K562 (cell line): Measurements from ENCODE around the gene ING5. TPM values are rescaled to one million over a fixed set of nuclear protein-coding genes. Genes with fewer than 3 reads are reported as not detected.
A peak's percentile ranks its signal among the peaks of the same experiment; 100 is the strongest.

Experiments
- BDP1 ChIP-seq: IDR thresholded peaks from 3 replicates; pipeline ENCODE4 v1.6.1; 2011; ENCODE audit not compliant: insufficient read length, insufficient read depth
- CBX1 ChIP-seq: sonication (generic); IDR thresholded peaks from 2 replicates; pipeline ENCODE4 v1.6.1; 2016; ENCODE audit warnings: antibody characterized with exemption, low read depth, mild to moderate bottlenecking
- CHCHD3 ChIP-seq: fragments of 250-450 bp; sonication (Bioruptor Pico); IDR thresholded peaks from 2 replicates; pipeline ENCODE4 v2.1.2; 2022; ENCODE audit warnings: mild to moderate bottlenecking
- CHD4 ChIP-seq: fragments of 200-600 bp; sonication (generic); IDR thresholded peaks from 3 replicates; pipeline ENCODE4 v1.6.1; 2012; ENCODE audit warnings: low read depth, mild to moderate bottlenecking, mixed read lengths, low read length, inconsistent platforms; ENCODE audit not compliant: insufficient read depth, insufficient replicate concordance, poor library complexity, severe bottlenecking
- ESRRB ChIP-seq: fragments of 250-450 bp; sonication (Bioruptor Pico); IDR thresholded peaks from 2 replicates; pipeline ENCODE4 v1.5.0; 2020; ENCODE audit warnings: mild to moderate bottlenecking, moderate library complexity, borderline replicate concordance
- GTF2E2 ChIP-seq: fragments of 200-800 bp; sonication (Bioruptor generic); IDR thresholded peaks from 2 replicates; pipeline ENCODE4 v1.6.1; 2016; ENCODE audit warnings: missing genetic modification characterization, missing compliant biosample characterization
- GTF2F1 ChIP-seq: IDR thresholded peaks from 2 replicates; pipeline ENCODE4 v1.6.1; 2011; ENCODE audit warnings: low read depth, low read length, improper control_type of control experiment
- HDAC1 ChIP-seq, 2 experiments: fragments of 450-650 bp; IDR thresholded peaks; 2 replicates each; pipeline ENCODE4 v1.6.1; 2016 to 2017; ENCODE audit warnings: inconsistent platforms in 1 of 2, mild to moderate bottlenecking in 1 of 2, moderate library complexity in 1 of 2
- KDM4B ChIP-seq, 2 experiments: fragments of 450-650 bp in 1 of 2; sonication (generic) in 1 of 2; IDR thresholded peaks; 2 replicates each; pipeline ENCODE4 v1.6.1; 2016 to 2017; ENCODE audit warnings: borderline replicate concordance in 2 of 2, antibody characterized with exemption in 1 of 2, low read depth in 1 of 2, mild to moderate bottlenecking in 1 of 2
- NFE2L1 ChIP-seq: fragments of 450-650 bp; IDR thresholded peaks from 2 replicates; pipeline ENCODE4 v1.6.1; 2016; ENCODE audit warnings: missing genetic modification characterization, low read depth, mild to moderate bottlenecking, missing compliant biosample characterization, moderate library complexity, borderline replicate concordance
- NFXL1 ChIP-seq: fragments of 450-650 bp; formaldehyde crosslinking; IDR thresholded peaks from 2 replicates; pipeline ENCODE4 v1.4.0; 2021; ENCODE audit warnings: mild to moderate bottlenecking
- PHB ChIP-seq: fragments of 250-450 bp; sonication (Bioruptor Pico); IDR thresholded peaks from 2 replicates; pipeline ENCODE4 v1.5.0; 2021
- POLR2A ChIP-seq: fragments of 450-650 bp; conservative IDR thresholded peaks from 2 replicates; pipeline ENCODE4 v1.6.1; 2016
- POU5F1 ChIP-seq: fragments of 150-350 bp; IDR thresholded peaks from 2 replicates; pipeline ENCODE4 v1.6.1; 2014; ENCODE audit warnings: borderline replicate concordance, low read length, low read depth, mild to moderate bottlenecking; ENCODE audit not compliant: partially characterized antibody
- PTRF ChIP-seq: fragments of 450-650 bp; IDR thresholded peaks from 2 replicates; pipeline ENCODE4 v1.6.1; 2016; ENCODE audit warnings: mild to moderate bottlenecking, missing genetic modification characterization, missing compliant biosample characterization
- SIN3A ChIP-seq, 2 experiments: fragments of 150-350 bp in 1 of 2; IDR thresholded peaks; 2 replicates each; pipeline ENCODE4 v1.6.1; 2011 to 2016; ENCODE audit warnings: borderline replicate concordance in 2 of 2, low read depth in 2 of 2, low read length in 2 of 2, mild to moderate bottlenecking in 2 of 2, moderate library complexity in 2 of 2; ENCODE audit not compliant: control insufficient read depth in 1 of 2
- SMARCB1 ChIP-seq: IDR thresholded peaks from 2 replicates; pipeline ENCODE4 v1.6.1; 2011; ENCODE audit warnings: improper control_type of control experiment, low read depth; ENCODE audit not compliant: insufficient read length
- SP1 ChIP-seq: sonication (generic); formaldehyde crosslinking; IDR thresholded peaks from 2 replicates; pipeline ENCODE4 v1.8.1; 2022; ENCODE audit warnings: mild to moderate bottlenecking, missing genetic modification reagents
- SRSF1 ChIP-seq: fragments of 200-400 bp; formaldehyde crosslinking; IDR thresholded peaks from 2 replicates; pipeline ENCODE4 v1.6.1; 2017; ENCODE audit warnings: mild to moderate bottlenecking, low read depth, low read length, moderate library complexity
- TCFL5 ChIP-seq: fragments of 250-450 bp; sonication (Bioruptor Pico); conservative IDR thresholded peaks from 2 replicates; pipeline ENCODE4 v1.6.1; 2021; ENCODE audit warnings: mild to moderate bottlenecking, moderate library complexity, matching md5 sums
- ZNF668 ChIP-seq: fragments of 250-450 bp; sonication (Bioruptor Pico); IDR thresholded peaks from 2 replicates; pipeline ENCODE4 v1.8.0; 2022; ENCODE audit warnings: mild to moderate bottlenecking, inconsistent platforms
- ZNF77 ChIP-seq: fragments of 250-450 bp; sonication (Bioruptor Pico); IDR thresholded peaks from 2 replicates; pipeline ENCODE4 v1.5.0; 2020
- ZNF79 ChIP-seq: fragments of 250-450 bp; sonication (Bioruptor Pico); IDR thresholded peaks from 2 replicates; pipeline ENCODE4 v1.4.0; 2020; ENCODE audit warnings: low read depth, mild to moderate bottlenecking, moderate library complexity
- polyA plus RNA-seq, 8 experiments: library from polyadenylated mRNA; depleted of rRNA in 4 of 8; stranded (reverse) in 5 of 8; unstranded in 3 of 8; fragments of >200 nt; fragmentation: Nextera tagmentation in 2 of 8; fragmentation: Illumina TruSeq in 1 of 8; extraction: Ambion mirVana in 2 of 8; extraction: Trizol in 1 of 8; gene quantifications; 2 replicates each; pipeline versions ENCODE4 v1.2.1 to v1.2.3, GENCODE V29; 2011 to 2014; ENCODE audit warnings: inconsistent platforms in 1 of 8, missing spikeins in 1 of 8
- total RNA-seq, 7 experiments: library from RNA; depleted of rRNA in 6 of 7; stranded (reverse); fragments of >200 nt in 6 of 7; fragmentation: Illumina TruSeq in 2 of 7; extraction: Trizol in 2 of 7; gene quantifications; 2 replicates each; pipeline versions ENCODE4 v1.2.1 to v1.2.3, GENCODE V29; 2011 to 2021; ENCODE audit warnings: low replicate concordance in 1 of 7
- TF ChIP-seq, protein P1 (sequence below): sonication (generic); formaldehyde crosslinking; IDR thresholded peaks from 2 replicates; pipeline ENCODE4 v1.8.0; 2022; ENCODE audit warnings: mild to moderate bottlenecking, missing genetic modification reagents
- TF ChIP-seq, protein P2 (sequence below): fragments of 450-650 bp; IDR thresholded peaks from 2 replicates; pipeline ENCODE4 v1.6.1; 2017; ENCODE audit warnings: mild to moderate bottlenecking, moderate library complexity
- TF ChIP-seq, protein P3 (sequence below): fragments of 450-650 bp; IDR thresholded peaks from 2 replicates; pipeline ENCODE4 v1.6.1; 2016; ENCODE audit warnings: antibody characterized with exemption

ING5 gene
- total and polyA plus RNA-seq, 9 of the 15 experiments (the other 6 are each of a cell fraction or from before 2014, with no cell fraction given), result 10.4 to 53.3 (median 27.9) TPM

DNA sequence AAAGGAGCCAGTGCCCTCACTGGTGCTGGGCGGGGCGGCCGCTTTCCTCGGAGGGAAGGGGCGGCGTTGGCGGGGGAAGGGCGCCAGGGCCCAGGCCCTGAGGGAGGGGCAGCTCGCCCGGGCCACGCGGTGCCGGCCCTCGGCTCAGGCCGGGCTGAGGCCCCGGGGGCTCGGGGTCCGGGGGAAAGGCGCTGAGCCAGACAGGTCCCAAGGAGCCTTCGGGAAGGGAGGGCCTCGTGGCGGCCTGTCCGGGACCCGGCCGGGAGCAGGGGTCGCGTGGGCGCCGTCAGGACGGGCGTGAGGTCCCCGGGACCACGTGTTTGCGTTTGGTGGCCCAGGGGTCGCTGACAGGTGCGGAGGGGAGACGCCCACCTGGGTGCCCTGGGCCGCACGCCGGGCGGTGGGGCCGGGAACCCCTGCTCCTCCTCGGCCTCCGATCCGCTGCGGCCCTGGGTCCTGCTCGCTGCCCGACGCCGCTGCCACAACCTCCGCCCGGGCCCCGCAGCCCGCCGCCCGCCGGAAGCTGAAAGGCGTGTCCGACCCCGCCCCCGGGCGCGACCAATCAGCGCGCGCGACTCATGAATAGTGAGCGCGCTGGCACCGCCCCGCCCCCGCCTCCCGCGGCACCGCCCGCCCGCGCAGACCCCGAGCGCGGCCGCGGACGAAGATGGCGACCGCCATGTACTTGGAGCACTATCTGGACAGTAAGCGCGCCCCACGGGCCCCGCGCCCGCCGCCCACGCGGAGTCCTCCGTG, at the start of gene ING5 (continued):
- no peak for TF ChIP-seq NFE2L1
- no peak for TF ChIP-seq KDM4B (IDR thresholded peaks at IDR 0.05; ENCODE audit: borderline replicate concordance in 2 of 2, low read depth in 1 of 2)
- TF ChIP-seq ZNF79, result no peak
- TF ChIP-seq HDAC1 (IDR thresholded peaks at IDR 0.05), result peak; percentile 68 to 96; a peak in 3 of 4 replicates
- TF ChIP-seq ZNF77 (CRISPR knock-in tag), result no peak
- TF ChIP-seq CHCHD3 (CRISPR knock-in tag), result no peak
- 0 out of 2 replicates have a peak, but pooled peaks have one; percentile 75 for TF ChIP-seq PHB (CRISPR knock-in tag)
- no peak for TF ChIP-seq ESRRB (CRISPR knock-in tag)
- no peak for TF ChIP-seq ZNF668 (CRISPR knock-in tag)
- no peak for TF ChIP-seq SRSF1
- no peak for TF ChIP-seq BDP1
- TF ChIP-seq NFXL1 (CRISPR knock-in tag), result no peak
- TF ChIP-seq, protein P1, sequence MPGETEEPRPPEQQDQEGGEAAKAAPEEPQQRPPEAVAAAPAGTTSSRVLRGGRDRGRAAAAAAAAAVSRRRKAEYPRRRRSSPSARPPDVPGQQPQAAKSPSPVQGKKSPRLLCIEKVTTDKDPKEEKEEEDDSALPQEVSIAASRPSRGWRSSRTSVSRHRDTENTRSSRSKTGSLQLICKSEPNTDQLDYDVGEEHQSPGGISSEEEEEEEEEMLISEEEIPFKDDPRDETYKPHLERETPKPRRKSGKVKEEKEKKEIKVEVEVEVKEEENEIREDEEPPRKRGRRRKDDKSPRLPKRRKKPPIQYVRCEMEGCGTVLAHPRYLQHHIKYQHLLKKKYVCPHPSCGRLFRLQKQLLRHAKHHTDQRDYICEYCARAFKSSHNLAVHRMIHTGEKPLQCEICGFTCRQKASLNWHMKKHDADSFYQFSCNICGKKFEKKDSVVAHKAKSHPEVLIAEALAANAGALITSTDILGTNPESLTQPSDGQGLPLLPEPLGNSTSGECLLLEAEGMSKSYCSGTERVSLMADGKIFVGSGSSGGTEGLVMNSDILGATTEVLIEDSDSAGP (CRISPR knock-in tag), result no peak
- peak; percentile 54; the same call in 1 of the 2 replicates for TF ChIP-seq SP1 (CRISPR knock-in tag)
- no peak; the same call in 1 of the 2 replicates for TF ChIP-seq CBX1
- no peak for TF ChIP-seq PTRF (tag)
- TF ChIP-seq SIN3A (IDR thresholded peaks at IDR 0.05; ENCODE audit: borderline replicate concordance in 2 of 2, control insufficient read depth in 1 of 2, low read depth in 2 of 2, low read length in 2 of 2), result peak; percentile 8 to 71; a peak in 2 of 4 replicates
- no peak for TF ChIP-seq POU5F1
- TF ChIP-seq, protein P2, sequence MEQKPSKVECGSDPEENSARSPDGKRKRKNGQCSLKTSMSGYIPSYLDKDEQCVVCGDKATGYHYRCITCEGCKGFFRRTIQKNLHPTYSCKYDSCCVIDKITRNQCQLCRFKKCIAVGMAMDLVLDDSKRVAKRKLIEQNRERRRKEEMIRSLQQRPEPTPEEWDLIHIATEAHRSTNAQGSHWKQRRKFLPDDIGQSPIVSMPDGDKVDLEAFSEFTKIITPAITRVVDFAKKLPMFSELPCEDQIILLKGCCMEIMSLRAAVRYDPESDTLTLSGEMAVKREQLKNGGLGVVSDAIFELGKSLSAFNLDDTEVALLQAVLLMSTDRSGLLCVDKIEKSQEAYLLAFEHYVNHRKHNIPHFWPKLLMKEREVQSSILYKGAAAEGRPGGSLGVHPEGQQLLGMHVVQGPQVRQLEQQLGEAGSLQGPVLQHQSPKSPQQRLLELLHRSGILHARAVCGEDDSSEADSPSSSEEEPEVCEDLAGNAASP, result no peak
- TF ChIP-seq GTF2E2, result no peak
- TF ChIP-seq GTF2F1, result no peak
- TF ChIP-seq POLR2A, result peak; percentile 89
- TF ChIP-seq CHD4, result no peak
- TF ChIP-seq TCFL5 (CRISPR knock-in tag), result no peak
- TF ChIP-seq, protein P3, sequence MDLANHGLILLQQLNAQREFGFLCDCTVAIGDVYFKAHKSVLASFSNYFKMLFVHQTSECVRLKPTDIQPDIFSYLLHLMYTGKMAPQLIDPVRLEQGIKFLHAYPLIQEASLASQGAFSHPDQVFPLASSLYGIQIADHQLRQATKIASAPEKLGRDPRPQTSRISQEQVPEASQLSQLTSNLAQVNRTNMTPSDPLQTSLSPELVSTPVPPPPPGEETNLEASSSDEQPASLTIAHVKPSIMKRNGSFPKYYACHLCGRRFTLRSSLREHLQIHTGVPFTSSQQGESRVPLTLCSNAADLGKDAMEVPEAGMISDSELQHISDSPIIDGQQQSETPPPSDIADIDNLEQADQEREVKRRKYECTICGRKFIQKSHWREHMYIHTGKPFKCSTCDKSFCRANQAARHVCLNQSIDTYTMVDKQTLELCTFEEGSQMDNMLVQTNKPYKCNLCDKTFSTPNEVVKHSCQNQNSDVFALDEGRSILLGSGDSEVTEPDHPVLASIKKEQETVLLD, result no peak
- no peak for TF ChIP-seq SMARCB1
